Mesothelial cell of epicardium (in vitro differentiated cells): ENCODE measurements around the gene RPS4Y1. TPM values are rescaled to one million over a fixed set of nuclear protein-coding genes. Genes with fewer than 3 reads are reported as not detected.

Experiments used
- DNase-seq, 2 experiments: peaks; one replicate each; pipeline ENCODE4 v3.0.0; 2021; ENCODE audit warnings: low spot score in 2 of 2; ENCODE audit not compliant: unreplicated experiment in 2 of 2
- H3K27ac Mint-ChIP-seq: 2 replicates; pipeline ENCODE4 v1.8.0; 2021; ENCODE audit warnings: mixed read lengths
- H3K27me3 Mint-ChIP-seq: 2 replicates; pipeline ENCODE4 v1.8.0; 2021; ENCODE audit warnings: low read depth, mixed read lengths
- H3K36me3 Mint-ChIP-seq: 2 replicates; pipeline ENCODE4 v1.8.0; 2021; ENCODE audit warnings: mixed read lengths
- H3K4me1 Mint-ChIP-seq: 2 replicates; pipeline ENCODE4 v1.8.0; 2021; ENCODE audit warnings: mixed read lengths
- H3K4me3 Mint-ChIP-seq: 2 replicates; pipeline ENCODE4 v1.8.0; 2021; ENCODE audit warnings: mild to moderate bottlenecking, moderate library complexity, mixed read lengths
- H3K9me3 Mint-ChIP-seq: 2 replicates; pipeline ENCODE4 v1.8.0; 2021; ENCODE audit warnings: mixed read lengths
- total RNA-seq: library from RNA; stranded (reverse); gene quantifications from 3 replicates; pipeline ENCODE4 v1.2.1, GENCODE V29; 2021
- TF ChIP-seq, protein P1 (sequence below): fragments of 200-600 bp; sonication (generic); IDR thresholded peaks from one replicate; pipeline ENCODE4 v1.5.0; 2021; ENCODE audit warnings: antibody characterized with exemption; ENCODE audit not compliant: unreplicated experiment

Gene RPS4Y1
- total RNA-seq, 1 donor from 2014 or later: not detected

DNA sequence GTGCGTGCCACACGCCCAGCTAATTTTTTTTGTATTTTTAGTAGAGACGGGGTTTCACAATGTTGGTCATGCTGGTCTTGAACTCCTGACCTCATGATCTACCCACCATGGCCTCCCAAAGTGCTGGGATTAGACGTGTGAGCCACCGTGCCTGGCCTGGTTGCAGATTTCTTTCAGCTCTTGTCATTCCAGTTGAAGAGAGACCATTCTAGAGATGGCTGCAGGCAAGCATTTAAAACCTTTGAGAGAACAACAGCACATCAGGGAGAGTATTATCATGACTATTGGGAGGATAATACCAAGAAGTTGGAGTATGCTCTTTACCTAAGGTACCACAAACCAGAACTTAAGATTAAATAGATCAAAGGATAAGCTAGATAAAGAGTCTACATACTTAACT is 12.9 kb upstream of the RPS4Y1 start:
- H3K36me3 Mint-ChIP-seq: no peaks in the 10 kb centered on the region
- H3K4me1 Mint-ChIP-seq: no peaks in the 10 kb centered on the region
- no peaks in the 10 kb centered on the region for H3K9me3 Mint-ChIP-seq
- no peak overlapping the region for H3K4me3 Mint-ChIP-seq
- no peak overlapping the region for H3K27ac Mint-ChIP-seq
- no peaks in the 10 kb centered on the region for H3K27me3 Mint-ChIP-seq
- DNase-seq: no peak
- TF ChIP-seq, protein P1, sequence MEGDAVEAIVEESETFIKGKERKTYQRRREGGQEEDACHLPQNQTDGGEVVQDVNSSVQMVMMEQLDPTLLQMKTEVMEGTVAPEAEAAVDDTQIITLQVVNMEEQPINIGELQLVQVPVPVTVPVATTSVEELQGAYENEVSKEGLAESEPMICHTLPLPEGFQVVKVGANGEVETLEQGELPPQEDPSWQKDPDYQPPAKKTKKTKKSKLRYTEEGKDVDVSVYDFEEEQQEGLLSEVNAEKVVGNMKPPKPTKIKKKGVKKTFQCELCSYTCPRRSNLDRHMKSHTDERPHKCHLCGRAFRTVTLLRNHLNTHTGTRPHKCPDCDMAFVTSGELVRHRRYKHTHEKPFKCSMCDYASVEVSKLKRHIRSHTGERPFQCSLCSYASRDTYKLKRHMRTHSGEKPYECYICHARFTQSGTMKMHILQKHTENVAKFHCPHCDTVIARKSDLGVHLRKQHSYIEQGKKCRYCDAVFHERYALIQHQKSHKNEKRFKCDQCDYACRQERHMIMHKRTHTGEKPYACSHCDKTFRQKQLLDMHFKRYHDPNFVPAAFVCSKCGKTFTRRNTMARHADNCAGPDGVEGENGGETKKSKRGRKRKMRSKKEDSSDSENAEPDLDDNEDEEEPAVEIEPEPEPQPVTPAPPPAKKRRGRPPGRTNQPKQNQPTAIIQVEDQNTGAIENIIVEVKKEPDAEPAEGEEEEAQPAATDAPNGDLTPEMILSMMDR: no peak

DNA sequence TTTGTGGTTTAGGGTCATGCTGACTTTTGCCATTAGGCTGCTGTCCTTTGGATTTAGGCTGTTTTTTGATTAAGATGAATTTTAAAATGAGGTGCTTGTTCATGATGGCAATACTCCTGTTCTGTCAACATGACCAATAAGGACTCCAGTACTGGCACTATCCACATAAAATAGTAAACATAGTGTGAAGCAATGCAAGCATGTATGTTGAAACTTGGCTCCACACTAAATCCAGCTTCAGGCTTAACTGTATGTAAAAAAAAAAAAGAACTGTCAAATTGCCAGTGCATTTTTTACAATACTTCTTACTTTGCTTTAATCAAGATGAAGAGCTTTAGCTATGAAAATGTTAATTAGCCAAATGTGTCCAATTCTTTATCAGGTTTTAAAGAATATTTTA is 6.2 kb upstream of the RPS4Y1 start:
- no peaks in the 10 kb centered on the region for H3K27me3 Mint-ChIP-seq
- no peaks in the 10 kb centered on the region for H3K4me1 Mint-ChIP-seq
- DNase-seq: no peak
- no peak overlapping the region for H3K4me3 Mint-ChIP-seq
- H3K27ac Mint-ChIP-seq: no peak overlapping the region
- H3K36me3 Mint-ChIP-seq: no peaks in the 10 kb centered on the region
- no peaks in the 10 kb centered on the region for H3K9me3 Mint-ChIP-seq
- TF ChIP-seq, protein P1: no peak

DNA sequence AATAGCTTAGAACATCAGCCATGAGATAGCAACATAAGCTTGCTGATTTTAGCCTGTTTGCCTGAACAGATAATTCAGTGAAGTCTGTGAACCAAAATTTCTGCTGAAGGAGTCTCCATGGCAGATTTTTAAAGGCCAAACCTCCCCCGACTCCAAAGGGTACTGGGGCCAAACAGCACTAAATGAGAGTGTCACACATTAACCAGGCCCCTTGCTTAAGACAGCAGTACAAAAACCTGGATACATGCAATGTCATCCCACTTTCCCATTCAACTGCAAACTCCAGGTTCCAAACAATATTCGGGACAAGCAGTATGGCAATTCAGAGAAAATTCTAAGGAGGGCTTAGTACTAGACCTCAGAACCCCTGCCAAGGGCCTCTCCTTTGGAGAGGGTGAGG is 4.3 kb upstream of the RPS4Y1 start:
- Mint-ChIP-seq H3K27me3 (no peaks in the 10 kb centered on the region), H3K4me3 (no peak overlapping the region), H3K9me3 (no peaks in the 10 kb centered on the region), H3K27ac (no peak overlapping the region), H3K4me1 (no peaks in the 10 kb centered on the region), H3K36me3 (no peaks in the 10 kb centered on the region)
- no peak for DNase-seq
- TF ChIP-seq, protein P1: no peak

DNA sequence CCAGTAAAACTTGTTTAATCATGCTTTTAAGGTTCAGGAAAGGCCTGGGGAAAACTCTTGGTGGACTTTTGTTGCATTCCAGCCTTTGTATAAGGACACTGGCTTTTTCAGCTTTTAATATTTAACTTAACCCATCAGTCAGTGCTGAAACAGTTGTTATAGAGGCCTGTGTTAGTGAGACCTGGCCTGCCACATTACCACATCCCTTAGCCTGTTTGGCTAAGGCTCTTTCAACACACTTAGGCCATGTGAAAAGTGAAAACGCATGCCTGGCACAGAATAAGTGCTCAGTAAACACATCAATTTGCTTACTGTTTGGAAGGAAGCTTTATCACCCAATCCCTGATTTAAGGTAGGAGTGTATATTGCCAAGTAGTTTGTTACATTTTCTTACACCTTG is 3.5 kb upstream of the RPS4Y1 start:
- H3K27ac Mint-ChIP-seq: no peak overlapping the region
- no peak overlapping the region for H3K4me3 Mint-ChIP-seq
- no peaks in the 10 kb centered on the region for H3K4me1 Mint-ChIP-seq
- no peaks in the 10 kb centered on the region for H3K27me3 Mint-ChIP-seq
- no peaks in the 10 kb centered on the region for H3K36me3 Mint-ChIP-seq
- H3K9me3 Mint-ChIP-seq: no peaks in the 10 kb centered on the region
- TF ChIP-seq, protein P1: no peak
- no peak for DNase-seq

DNA sequence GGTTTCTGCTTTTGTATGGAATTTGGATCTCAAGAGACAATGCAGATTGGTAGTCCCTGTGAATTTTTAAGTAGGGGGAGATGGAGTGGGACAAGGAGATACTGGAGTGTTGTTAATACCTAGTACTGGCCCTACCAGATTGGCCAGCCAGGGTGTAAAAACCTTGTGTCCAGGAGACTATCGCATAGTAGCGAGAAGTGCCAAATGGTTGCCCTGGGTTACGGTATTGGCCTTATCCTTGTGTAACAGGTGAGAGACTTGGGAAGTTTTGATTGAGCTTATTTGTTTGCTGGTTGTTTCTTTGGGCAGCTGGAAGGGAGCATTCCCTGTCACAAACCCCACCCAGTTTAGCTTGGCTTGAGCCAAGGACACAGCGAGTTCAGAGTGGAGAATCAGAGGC is 5.4 kb downstream of the RPS4Y1 start:
- Mint-ChIP-seq H3K36me3 (no peaks in the 10 kb centered on the region), H3K9me3 (no peaks in the 10 kb centered on the region), H3K4me3 (no peak overlapping the region), H3K27ac (no peak overlapping the region), H3K4me1 (no peaks in the 10 kb centered on the region), H3K27me3 (no peaks in the 10 kb centered on the region)
- no peak for DNase-seq
- TF ChIP-seq, protein P1: no peak

DNA sequence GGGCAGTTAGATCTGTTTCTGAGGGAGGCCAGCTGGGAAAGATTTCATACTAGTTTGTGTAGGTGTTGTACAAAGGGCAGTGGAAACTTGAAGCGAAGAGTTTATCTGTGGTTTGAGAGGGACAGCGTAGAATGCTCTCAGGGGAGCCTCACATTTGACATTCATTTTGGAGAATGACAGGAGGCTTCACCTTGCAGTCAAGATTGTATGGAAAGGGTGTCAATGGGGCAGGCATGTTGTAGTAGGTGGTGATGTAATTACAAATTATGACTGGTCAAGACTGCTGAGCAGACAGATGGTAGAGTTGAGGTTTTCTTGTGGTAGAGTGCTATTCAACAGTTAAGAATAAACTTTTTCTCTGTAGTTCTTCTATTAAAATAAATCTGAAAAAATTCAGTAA is 7.0 kb downstream of the RPS4Y1 start:
- H3K4me1 Mint-ChIP-seq: no peaks in the 10 kb centered on the region
- TF ChIP-seq, protein P1: no peak
- H3K27me3 Mint-ChIP-seq: no peaks in the 10 kb centered on the region
- H3K36me3 Mint-ChIP-seq: no peaks in the 10 kb centered on the region
- no peak for DNase-seq
- no peaks in the 10 kb centered on the region for H3K9me3 Mint-ChIP-seq
- no peak overlapping the region for H3K4me3 Mint-ChIP-seq
- no peak overlapping the region for H3K27ac Mint-ChIP-seq
